Activated CD4-positive, alpha-beta T cell treated with anti-CD3 and anti-CD28 coated beads, Interleukin-2, amount 50 U/mL, for 1 hour (primary cell): ENCODE data around the gene DENND2A.
"Not testable (repeated sequence)": the region's sequence is repeated elsewhere in the genome, so short reads cannot be mapped to it uniquely, and the experiment has no call there.

ENCODE experiments used
- DNase-seq: peaks from one replicate; pipeline ENCODE4 v3.0.0-alpha.2; 2020

DENND2A gene

GRCh38 chr7:140640727-140641523, at the start of gene DENND2A:
TSS of gene DENND2A (minus strand) at chr7:140640813. CDS start at chr7:140602397, 38,416 bp downstream.
- no peak for DNase-seq

GRCh38 chr7:140689199-140690152, 48.9 kb upstream of the DENND2A start:
- no peak for DNase-seq

GRCh38 chr7:140688341-140688740, 47.7 kb upstream of the DENND2A start:
- DNase-seq, result no peak

- DNase-seq, result no peak
Observed at GRCh38 chr7:140686921-140687320, 46.3 kb upstream of the DENND2A start.

GRCh38 chr7:140685407-140686087, 44.9 kb upstream of the DENND2A start:
- no peak for DNase-seq

- DNase-seq, result no peak
Observed at GRCh38 chr7:140684066-140684950, 43.7 kb upstream of the DENND2A start.

GRCh38 chr7:140683657-140684056, 43.0 kb upstream of the DENND2A start:
- no peak for DNase-seq

GRCh38 chr7:140681766-140682165, 41.2 kb upstream of the DENND2A start:
- DNase-seq, result no peak

- no peak for DNase-seq
Observed at GRCh38 chr7:140680886-140681285, 40.3 kb upstream of the DENND2A start.

- DNase-seq, result no peak
Observed at GRCh38 chr7:140679186-140679585, 38.6 kb upstream of the DENND2A start.

- DNase-seq, result no peak
Observed at GRCh38 chr7:140678816-140679130, 38.2 kb upstream of the DENND2A start.

- DNase-seq, result no peak
Observed at GRCh38 chr7:140678081-140678815, 37.6 kb upstream of the DENND2A start.

- no peak for DNase-seq
Observed at GRCh38 chr7:140677496-140677895, 36.9 kb upstream of the DENND2A start.

- not testable (repeated sequence) for DNase-seq
Observed at GRCh38 chr7:140676956-140677355, 36.3 kb upstream of the DENND2A start.

GRCh38 chr7:140676306-140676705, 35.7 kb upstream of the DENND2A start:
- DNase-seq, result no peak

GRCh38 chr7:140675726-140676125, 35.1 kb upstream of the DENND2A start:
- no peak for DNase-seq

- no peak for DNase-seq
Observed at GRCh38 chr7:140674899-140675701, 34.5 kb upstream of the DENND2A start.

GRCh38 chr7:140674356-140674800, 33.8 kb upstream of the DENND2A start:
- DNase-seq, result no peak

- DNase-seq, result no peak
Observed at GRCh38 chr7:140673774-140674155, 33.2 kb upstream of the DENND2A start.

- DNase-seq, result peak; percentile 62
Observed at GRCh38 chr7:140673063-140673773, 32.6 kb upstream of the DENND2A start.
